D721Med (cell line): ENCODE measurements around the gene SLC66A1.

Experiments used
- DNase-seq: peaks from one replicate; pipeline ENCODE4 v3.0.0; 2011; ENCODE audit warnings: low spot score; ENCODE audit not compliant: insufficient read length
- FAIRE-seq: peaks from 2 replicates; lab custom pipeline; 2011; peaks lifted over from hg19 to GRCh38; lab: Jason Lieb, UNC
- CTCF ChIP-seq: IDR thresholded peaks from 2 replicates; pipeline ENCODE4 v1.5.1; 2012; ENCODE audit warnings: mild to moderate bottlenecking, control low read depth; ENCODE audit not compliant: insufficient read depth; ENCODE audit errors: missing control alignments

SLC66A1 gene

GRCh38 chr1:19313961-19314882, 2.1 kb downstream of the SLC66A1 start:
- TF ChIP-seq CTCF: no peak
- DNase-seq (no peak), FAIRE-seq (no peak)

- FAIRE-seq (no peak), DNase-seq (no peak)
- no peak for TF ChIP-seq CTCF
Measured at GRCh38 chr1:19315378-19316198, 3.5 kb downstream of the SLC66A1 start.

- DNase-seq (no peak), FAIRE-seq (no peak)
- no peak for TF ChIP-seq CTCF
Measured at GRCh38 chr1:19317126-19317910, 5.2 kb downstream of the SLC66A1 start.

- no peak for FAIRE-seq
- TF ChIP-seq CTCF: no peak
- DNase-seq: no peak
Measured at GRCh38 chr1:19319196-19319595, 7.1 kb downstream of the SLC66A1 start.

- TF ChIP-seq CTCF: no peak
- no peak for FAIRE-seq
- no peak for DNase-seq
Measured at GRCh38 chr1:19321071-19321470, 8.9 kb downstream of the SLC66A1 start.

- DNase-seq (no peak), FAIRE-seq (no peak)
- no peak for TF ChIP-seq CTCF
Measured at GRCh38 chr1:19322481-19322880, 10.4 kb downstream of the SLC66A1 start.
